Measurements from ENCODE around the gene CNTN5.

DNA sequence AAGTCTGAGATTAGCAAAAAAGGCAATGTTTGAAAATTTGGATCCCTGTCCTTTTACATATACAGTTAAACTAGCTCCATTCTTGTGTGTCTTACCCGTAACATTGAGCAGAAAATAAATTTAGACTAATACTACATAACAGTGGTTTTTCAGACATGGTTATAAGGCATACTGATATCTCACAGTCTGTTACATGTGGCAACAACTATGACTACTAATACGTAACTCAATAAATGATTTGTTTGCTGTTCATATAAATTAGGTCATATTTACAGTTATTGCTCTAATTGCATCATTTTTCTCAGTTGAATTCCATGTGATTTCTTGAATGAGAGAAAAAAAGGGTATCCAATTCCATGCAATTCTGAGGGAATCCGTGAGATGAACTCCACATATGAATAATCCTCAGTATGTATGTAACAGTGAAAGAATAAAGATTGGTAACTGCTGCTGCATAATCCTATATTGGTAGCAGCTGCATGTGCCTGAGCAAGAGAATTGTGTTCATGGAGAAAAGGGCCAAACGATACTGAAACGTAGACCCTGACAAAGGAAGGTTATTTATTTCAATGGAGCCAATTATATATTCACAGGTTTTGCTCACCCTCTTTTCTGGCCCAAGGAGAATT lies 1275.4 kb downstream of the CNTN5 start:
- TF ChIP-seq, protein P1, sequence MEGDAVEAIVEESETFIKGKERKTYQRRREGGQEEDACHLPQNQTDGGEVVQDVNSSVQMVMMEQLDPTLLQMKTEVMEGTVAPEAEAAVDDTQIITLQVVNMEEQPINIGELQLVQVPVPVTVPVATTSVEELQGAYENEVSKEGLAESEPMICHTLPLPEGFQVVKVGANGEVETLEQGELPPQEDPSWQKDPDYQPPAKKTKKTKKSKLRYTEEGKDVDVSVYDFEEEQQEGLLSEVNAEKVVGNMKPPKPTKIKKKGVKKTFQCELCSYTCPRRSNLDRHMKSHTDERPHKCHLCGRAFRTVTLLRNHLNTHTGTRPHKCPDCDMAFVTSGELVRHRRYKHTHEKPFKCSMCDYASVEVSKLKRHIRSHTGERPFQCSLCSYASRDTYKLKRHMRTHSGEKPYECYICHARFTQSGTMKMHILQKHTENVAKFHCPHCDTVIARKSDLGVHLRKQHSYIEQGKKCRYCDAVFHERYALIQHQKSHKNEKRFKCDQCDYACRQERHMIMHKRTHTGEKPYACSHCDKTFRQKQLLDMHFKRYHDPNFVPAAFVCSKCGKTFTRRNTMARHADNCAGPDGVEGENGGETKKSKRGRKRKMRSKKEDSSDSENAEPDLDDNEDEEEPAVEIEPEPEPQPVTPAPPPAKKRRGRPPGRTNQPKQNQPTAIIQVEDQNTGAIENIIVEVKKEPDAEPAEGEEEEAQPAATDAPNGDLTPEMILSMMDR (optimal IDR thresholded peaks at IDR 0.05 in 1 of 3, IDR thresholded peaks at IDR 0.05 in 1 of 3, conservative IDR thresholded peaks at IDR 0.05 in 1 of 3; ENCODE audit: extremely low read depth in 1 of 3, insufficient read depth in 2 of 3, low read length in 3 of 3), result no peak
- no peak for TF ChIP-seq EZH2 (IDR thresholded peaks at IDR 0.05; ENCODE audit: low read length)
